ENCODE results near the gene COPS6.

- TF ChIP-seq CTCF (IDR thresholded peaks at IDR 0.05 in 8 of 11, conservative IDR thresholded peaks at IDR 0.05 in 3 of 11) (peak in 1 of 11 experiments; percentile 18), POLR2AphosphoS5 (IDR thresholded peaks at IDR 0.05) (no peak), POLR2A (IDR thresholded peaks at IDR 0.05) (no peak)
Measured at GRCh38 chr7:100044718-100045117, 44.1 kb upstream of the COPS6 start.
